Heart right ventricle (tissue), 16 donors: ENCODE data around the gene RNF6. TPM values are rescaled to one million over a fixed set of nuclear protein-coding genes. Genes with fewer than 3 reads are reported as not detected.

Experiments
- ATAC-seq, 8 donors: fragments of 200-7000 bp; cut with Tn5 transposase; one replicate each; pipeline ENCODE4 v1.9.1; 2020; ENCODE audit warnings: mild to moderate bottlenecking in 8 of 8, moderate library complexity in 8 of 8, moderate number of reproducible peaks in 1 of 8
- DNase-seq, 2 donors: peaks; one replicate each; pipeline ENCODE4 v3.0.0-alpha.2; 2020
- H3K27ac ChIP-seq, 10 donors: fragments of 200-600 bp; sonication (generic) in 2 of 10; one replicate each; pipeline versions ENCODE4 v1.5.0 to v1.8.0; 2020 to 2022; ENCODE audit warnings: mild to moderate bottlenecking in 3 of 10
- H3K27me3 ChIP-seq, 7 donors: fragments of 200-600 bp; one replicate each; pipeline ENCODE4 v1.8.0; 2021 to 2022; ENCODE audit warnings: mild to moderate bottlenecking in 2 of 7
- H3K36me3 ChIP-seq, 9 donors: fragments of 200-600 bp; sonication (generic) in 1 of 9; one replicate each; pipeline versions ENCODE4 v1.5.0 to v1.8.0; 2020 to 2022; ENCODE audit warnings: mild to moderate bottlenecking in 2 of 9
- H3K4me1 ChIP-seq, 9 donors: fragments of 200-600 bp; sonication (generic) in 1 of 9; one replicate each; pipeline versions ENCODE4 v1.5.0 to v1.8.0; 2020 to 2022; ENCODE audit warnings: mild to moderate bottlenecking in 4 of 9
- H3K4me3 ChIP-seq, 10 donors: fragments of 200-600 bp; sonication (generic) in 2 of 10; one replicate each; pipeline versions ENCODE4 v1.5.0 to v1.8.0; 2020 to 2022; ENCODE audit warnings: mild to moderate bottlenecking in 7 of 10, moderate library complexity in 2 of 10
- H3K9me3 ChIP-seq, 11 donors: fragments of 200-600 bp in 10 of 11; sonication (generic) in 2 of 11; one replicate each; pipeline versions ENCODE4 v1.5.0 to v1.8.0; 2013 to 2022; ENCODE audit warnings: mild to moderate bottlenecking in 2 of 11, control low read depth in 1 of 11, moderate library complexity in 1 of 11
- WGBS, 2 donors: extraction: QIAGEN DNeasy Blood & Tissue Kit; methylation state at CpG; one replicate each; pipeline ENCODE4 v1.1.7; 2013; ENCODE audit warnings: inconsistent platforms in 1 of 2; 5-methylcytosine and 5-hydroxymethylcytosine counted together
- intact Hi-C, 10 donors: fragments of 100-400 bp; cut with DNase I; formaldehyde crosslinking; loops; one replicate each; pipeline versions ENCODE4 v1.11.1 to v1.14.2; 2022
- polyA plus RNA-seq, 2 donors: library from polyadenylated mRNA; stranded (reverse); fragments of 200-250 nt; gene quantifications; one replicate each; pipeline ENCODE4 v1.2.3, GENCODE V29; 2013
- total RNA-seq, 10 donors: library from RNA; stranded (reverse); fragmentation: NEBNext Ultra II Directional in 3 of 10; extraction: Animal tissue kit (Norgen Biotek cat#: 25700) in 3 of 10; gene quantifications; one replicate each; pipeline versions ENCODE4 v1.2.1 to v1.2.4, GENCODE V29; 2021 to 2023
- TF ChIP-seq, protein P1 (sequence below), 9 donors: fragments of 200-600 bp; sonication (generic) in 2 of 9; IDR thresholded peaks; one replicate each; pipeline versions ENCODE4 v1.5.0 to v1.8.0; 2021 to 2022; ENCODE audit warnings: antibody characterized with exemption in 9 of 9, mild to moderate bottlenecking in 5 of 9, moderate library complexity in 1 of 9
- donor health status: Arrhythmogenic right ventricular cardiomyopathy.
- donor health status: ischemic (EF 13 %, LVEDD 7.1; RV severe dilation, severe dysfunction).
- donor health status: healthy with polysubstance abuse.
- donor health status: DM: no; HTN: yes; CAD: no.
- donor health status: DM: no; HTN: no; CAD: no.
- donor health status: ischemic (EF 25% LVEDD 6.9; RV normal size, moderate dysfunction).
- donor health status: ischemic (EF 25% LVEDD 5.7; RV mildly dilated, moderate dysfunction).
- donor health status: healthy.
- donor health status: DM: yes; HTN: yes; CAD: no.
- donor health status: Ischemic cardiomyopathy.
- donor health status: ischemic (EF 35%, LVEDD 5.7; RV mildly dilated, moderate dysfunction).
- donor health status: nonischemic (EF 11% LVEDD 7.7; RV severe dilation, severe dysfunction).
- donor health status: DM: yes; HTN: yes; CAD: no.
- donor health status: PGD.
- donor health status: ischemic (EF 29% LVEDD 5.4; RV normal size, mild dysfunction).
- donor health status: nonischemic (EF 23%, LVEDD 6.1; RV moderate dilation, normal function).

RNF6 gene
- total and polyA plus RNA-seq, 12 donors, result 8.8 to 26.6 (median 22.8) TPM

DNA sequence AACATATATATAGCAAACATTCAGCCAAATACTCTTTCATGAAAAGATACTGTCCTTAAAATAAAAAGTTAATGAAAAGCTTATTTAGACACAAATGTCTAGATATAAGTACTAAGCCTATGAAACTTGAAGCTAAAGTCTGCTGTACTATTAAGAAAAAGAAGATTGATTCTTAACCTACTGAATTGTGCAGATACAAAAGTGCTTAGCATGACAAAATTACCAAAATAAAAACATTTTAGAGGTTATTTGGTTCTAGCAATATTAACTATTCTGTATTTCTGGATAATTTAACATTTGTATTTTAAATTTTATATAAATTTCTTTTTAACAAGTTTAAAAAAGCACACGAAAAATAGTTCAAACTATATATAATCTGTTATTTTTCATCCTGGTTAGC is 8.8 kb downstream of the RNF6 start:
- Histone ChIP-seq H3K27ac (no peak overlapping the region), H3K4me1 (peaks cover 0 to 2% (median 0%) of the 10 kb centered on the region in 9 donors), H3K4me3 (no peak overlapping the region), H3K36me3 (peaks cover 0 to 100% (median 61%) of the 10 kb centered on the region in 9 donors), H3K9me3 (no peaks in the 10 kb centered on the region), H3K27me3 (no peaks in the 10 kb centered on the region)
- DNase-seq (no peak), ATAC-seq (no peak)
- intact Hi-C loops, result no loop called here
- WGBS, 2 donors, result 88 to 99% methylated on average over 1 of the region's 1 CpG
- TF ChIP-seq, protein P1, sequence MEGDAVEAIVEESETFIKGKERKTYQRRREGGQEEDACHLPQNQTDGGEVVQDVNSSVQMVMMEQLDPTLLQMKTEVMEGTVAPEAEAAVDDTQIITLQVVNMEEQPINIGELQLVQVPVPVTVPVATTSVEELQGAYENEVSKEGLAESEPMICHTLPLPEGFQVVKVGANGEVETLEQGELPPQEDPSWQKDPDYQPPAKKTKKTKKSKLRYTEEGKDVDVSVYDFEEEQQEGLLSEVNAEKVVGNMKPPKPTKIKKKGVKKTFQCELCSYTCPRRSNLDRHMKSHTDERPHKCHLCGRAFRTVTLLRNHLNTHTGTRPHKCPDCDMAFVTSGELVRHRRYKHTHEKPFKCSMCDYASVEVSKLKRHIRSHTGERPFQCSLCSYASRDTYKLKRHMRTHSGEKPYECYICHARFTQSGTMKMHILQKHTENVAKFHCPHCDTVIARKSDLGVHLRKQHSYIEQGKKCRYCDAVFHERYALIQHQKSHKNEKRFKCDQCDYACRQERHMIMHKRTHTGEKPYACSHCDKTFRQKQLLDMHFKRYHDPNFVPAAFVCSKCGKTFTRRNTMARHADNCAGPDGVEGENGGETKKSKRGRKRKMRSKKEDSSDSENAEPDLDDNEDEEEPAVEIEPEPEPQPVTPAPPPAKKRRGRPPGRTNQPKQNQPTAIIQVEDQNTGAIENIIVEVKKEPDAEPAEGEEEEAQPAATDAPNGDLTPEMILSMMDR (IDR thresholded peaks at IDR 0.05), result no peak

DNA sequence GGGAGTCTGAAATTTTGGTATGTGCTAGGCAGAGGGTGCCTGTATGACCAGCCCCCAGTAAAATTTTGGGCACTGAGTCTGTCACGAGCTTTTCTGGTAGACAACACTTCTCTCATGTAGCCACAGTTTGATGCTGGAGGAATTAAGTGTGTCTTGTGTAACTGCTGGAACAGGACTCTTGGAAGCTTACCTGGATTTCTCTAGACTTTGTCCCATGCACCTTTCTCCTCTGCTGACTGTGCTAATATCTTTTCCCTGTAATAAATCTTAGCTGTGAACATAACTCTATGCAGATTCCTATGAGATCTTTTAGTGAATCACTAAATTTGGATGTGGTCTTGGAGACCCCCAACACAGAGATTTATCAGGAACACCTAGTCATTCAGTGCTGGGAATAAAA is 13.8 kb downstream of the RNF6 start:
- peaks cover 0 to 87% (median 15%) of the 10 kb centered on the region in 9 donors for H3K36me3 ChIP-seq
- WGBS, 2 donors, result 98 to 100% methylated on average over 1 of the region's 1 CpG
- ATAC-seq, result no peak
- no peaks in the 10 kb centered on the region for H3K9me3 ChIP-seq
- no peak overlapping the region for H3K27ac ChIP-seq
- DNase-seq, result no peak
- intact Hi-C loops, result no loop called here
- H3K27me3 ChIP-seq, result no peaks in the 10 kb centered on the region
- H3K4me3 ChIP-seq, result no peak overlapping the region
- H3K4me1 ChIP-seq, result peaks cover 0 to 2% (median 0%) of the 10 kb centered on the region in 9 donors
- TF ChIP-seq, protein P1 (IDR thresholded peaks at IDR 0.05), result no peak

DNA sequence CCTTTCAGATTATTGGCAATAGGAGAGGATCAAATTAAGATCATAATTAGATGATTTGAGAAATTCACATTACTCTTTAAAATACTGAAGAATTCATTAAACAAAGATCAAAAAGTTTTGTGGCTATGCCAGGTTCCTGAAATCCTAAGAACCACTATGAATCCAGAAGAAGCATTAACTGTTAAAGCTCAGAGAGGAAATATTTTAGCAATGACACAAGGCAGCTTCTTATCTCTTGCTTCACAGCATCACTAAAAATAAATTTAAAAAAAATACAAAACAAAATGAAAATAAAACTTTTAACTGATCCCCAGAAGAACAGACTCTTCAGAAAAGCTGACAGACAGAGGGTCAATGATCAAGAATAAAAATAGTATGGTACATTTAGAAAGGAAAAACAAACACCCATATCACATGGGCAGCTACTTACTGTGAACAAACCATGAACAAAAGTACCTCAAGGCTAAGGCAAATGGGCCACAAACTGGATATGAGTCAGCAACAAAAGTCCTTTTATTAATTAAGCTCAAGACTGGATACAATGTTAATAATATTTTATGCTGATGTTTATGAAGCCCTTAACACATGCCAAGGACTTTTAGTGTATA is 19.6 kb downstream of the RNF6 start:
- Histone ChIP-seq H3K27ac (peak overlapping the region in 4 of 10 donors; percentile 5 to 42 (median 38)), H3K4me1 (peaks cover 0 to 19% (median 11%) of the 10 kb centered on the region in 9 donors), H3K4me3 (no peak overlapping the region), H3K9me3 (no peaks in the 10 kb centered on the region), H3K36me3 (peaks cover 0 to 31% (median 6%) of the 10 kb centered on the region in 9 donors), H3K27me3 (no peaks in the 10 kb centered on the region)
- DNase-seq, result no peak
- peak in 4 of 8 donors; percentile 33 to 67 (median 47) for ATAC-seq
- intact Hi-C loops, result no loop called here
- TF ChIP-seq, protein P1 (IDR thresholded peaks at IDR 0.05), result no peak

DNA sequence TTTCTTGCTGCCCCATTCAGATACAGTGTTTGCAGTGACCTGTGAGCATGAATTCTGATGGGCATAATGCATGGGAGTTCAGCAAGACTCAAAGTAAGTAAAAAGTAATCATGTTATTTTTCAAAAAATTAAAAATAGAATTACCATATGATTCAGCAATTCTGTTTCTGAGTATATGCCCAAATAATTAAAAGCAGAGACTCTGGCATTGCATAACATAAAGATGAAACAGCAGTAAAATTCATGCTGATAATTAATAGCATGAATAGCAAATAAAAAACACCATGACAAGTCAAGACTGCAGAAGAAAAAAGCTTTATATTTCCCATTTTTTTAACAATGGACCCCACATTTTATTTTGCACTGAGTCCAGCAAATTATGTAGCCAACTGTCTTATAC is 21.3 kb downstream of the RNF6 start:
- no peaks in the 10 kb centered on the region for H3K27me3 ChIP-seq
- no peak for DNase-seq
- intact Hi-C loops, result no loop called here
- TF ChIP-seq, protein P1 (IDR thresholded peaks at IDR 0.05), result no peak
- peaks cover 0 to 14% (median 0%) of the 10 kb centered on the region in 9 donors for H3K36me3 ChIP-seq
- no peak overlapping the region for H3K4me3 ChIP-seq
- H3K4me1 ChIP-seq, result peaks cover 0 to 19% (median 11%) of the 10 kb centered on the region in 9 donors
- ATAC-seq, result no peak
- peaks cover 0 to 14% (median 10%) of the 10 kb centered on the region in 11 donors for H3K9me3 ChIP-seq
- H3K27ac ChIP-seq, result no peak overlapping the region
